Spleen (tissue), 11 donors: ENCODE results near the gene FBXL2. TPM values are rescaled to one million over a fixed set of nuclear protein-coding genes. Genes with fewer than 3 reads are reported as not detected.

Source experiments
- DNase-seq: peaks from one replicate; pipeline ENCODE4 v3.0.0-alpha.2; 2020
- H3K27ac ChIP-seq, 8 donors: fragments of 200-600 bp; sonication (generic) in 7 of 8; 1 replicate in 4 of 8; 2 replicates in 4 of 8; pipeline versions ENCODE4 v1.5.0 to v1.8.0; 2016 to 2021; ENCODE audit warnings: inconsistent platforms in 4 of 8, mild to moderate bottlenecking in 4 of 8, moderate library complexity in 1 of 8
- H3K27me3 ChIP-seq, 7 donors: fragments of 200-600 bp; sonication (generic) in 6 of 7; replicated peaks in 1 of 7; 1 replicate in 4 of 7; 2 replicates in 3 of 7; pipeline versions ENCODE4 v1.5.0 to v1.8.0; 2016 to 2021; ENCODE audit warnings: inconsistent platforms in 3 of 7, mild to moderate bottlenecking in 1 of 7
- H3K36me3 ChIP-seq, 6 donors: fragments of 200-600 bp; sonication (generic) in 5 of 6; 1 replicate in 4 of 6; 2 replicates in 2 of 6; pipeline versions ENCODE4 v1.5.0 to v1.8.0; 2016 to 2021; ENCODE audit warnings: inconsistent platforms in 2 of 6
- H3K4me1 ChIP-seq, 6 donors: fragments of 200-600 bp; sonication (generic) in 5 of 6; 1 replicate in 3 of 6; 2 replicates in 3 of 6; pipeline versions ENCODE4 v1.5.0 to v1.8.0; 2016 to 2021; ENCODE audit warnings: inconsistent platforms in 3 of 6
- H3K4me3 ChIP-seq, 8 donors: fragments of 200-600 bp; sonication (generic) in 7 of 8; 1 replicate in 4 of 8; 2 replicates in 4 of 8; pipeline versions ENCODE4 v1.5.0 to v1.8.0; 2016 to 2021; ENCODE audit warnings: inconsistent platforms in 4 of 8, mild to moderate bottlenecking in 4 of 8, moderate library complexity in 2 of 8
- H3K9me3 ChIP-seq, 8 donors: fragments of 200-600 bp; sonication (generic) in 7 of 8; 1 replicate in 4 of 8; 2 replicates in 4 of 8; pipeline versions ENCODE4 v1.5.0 to v1.8.0; 2016 to 2021; ENCODE audit warnings: inconsistent platforms in 4 of 8
- POLR2A ChIP-seq, 3 donors: fragments of 450-650 bp; IDR thresholded peaks; one replicate each; pipeline ENCODE4 v1.5.1; 2017; ENCODE audit warnings: antibody characterized with exemption in 3 of 3, mild to moderate bottlenecking in 1 of 3
- POLR2AphosphoS5 ChIP-seq, 3 donors: sonication (generic); formaldehyde crosslinking; IDR thresholded peaks; one replicate each; pipeline ENCODE4 v1.5.1; 2017; ENCODE audit warnings: antibody characterized with exemption in 3 of 3
- WGBS, 5 donors: extraction: QIAGEN DNeasy Blood & Tissue Kit in 3 of 5; methylation state at CpG; one replicate each; pipeline versions ENCODE4 v1.1.5 to v1.1.7; 2013 to 2018; 5-methylcytosine and 5-hydroxymethylcytosine counted together
- intact Hi-C: fragments of 100-400 bp; cut with DNase I; formaldehyde crosslinking; loops from one replicate; pipeline ENCODE4 v1.15.0; 2023; ENCODE audit warnings: low total_unique reads
- polyA plus RNA-seq, 3 donors: library from polyadenylated mRNA; stranded (reverse); fragments of 200-250 nt; gene quantifications; one replicate each; pipeline ENCODE4 v1.2.1, GENCODE V29; 2013
- total RNA-seq, 7 donors: library from RNA; depleted of rRNA in 3 of 7; stranded (reverse); fragments of >200 nt in 3 of 7; fragmentation: NEBNext Ultra II Directional in 4 of 7; extraction: Animal tissue kit (Norgen Biotek cat#: 25700) in 4 of 7; gene quantifications; one replicate each; pipeline versions ENCODE4 v1.1.0 to v1.2.1, GENCODE V29; 2016 to 2021
- TF ChIP-seq, protein P1 (sequence below), 11 experiments: fragments of 200-600 bp in 7 of 11; fragments of 450-650 bp in 4 of 11; sonication (generic) in 4 of 11; IDR thresholded peaks in 8 of 11; conservative IDR thresholded peaks in 3 of 11; 1 replicate in 7 of 11; 2 replicates in 4 of 11; pipeline versions ENCODE4 v1.4.0 to v1.8.0; 2016 to 2021; ENCODE audit warnings: antibody characterized with exemption in 11 of 11, inconsistent platforms in 4 of 11, mild to moderate bottlenecking in 1 of 11
- donor health status: healthy with polysubstance abuse.
- donor health status: DM: no; HTN: no; CAD: no; lungs with moderate emphysema.
- donor health status: DM: no; HTN: no; CAD: no.
- donor health status: Bipolar disorder and iron deficiency.
- donor health status: healthy.
- donor health status: DM: no; HTN: no; CAD: no.
- donor health status: DM: yes; HTN: yes; CAD: no.

The FBXL2 gene
- total and polyA plus RNA-seq, 10 donors = 0.20 to 2.0 (median 1.1) TPM

DNA sequence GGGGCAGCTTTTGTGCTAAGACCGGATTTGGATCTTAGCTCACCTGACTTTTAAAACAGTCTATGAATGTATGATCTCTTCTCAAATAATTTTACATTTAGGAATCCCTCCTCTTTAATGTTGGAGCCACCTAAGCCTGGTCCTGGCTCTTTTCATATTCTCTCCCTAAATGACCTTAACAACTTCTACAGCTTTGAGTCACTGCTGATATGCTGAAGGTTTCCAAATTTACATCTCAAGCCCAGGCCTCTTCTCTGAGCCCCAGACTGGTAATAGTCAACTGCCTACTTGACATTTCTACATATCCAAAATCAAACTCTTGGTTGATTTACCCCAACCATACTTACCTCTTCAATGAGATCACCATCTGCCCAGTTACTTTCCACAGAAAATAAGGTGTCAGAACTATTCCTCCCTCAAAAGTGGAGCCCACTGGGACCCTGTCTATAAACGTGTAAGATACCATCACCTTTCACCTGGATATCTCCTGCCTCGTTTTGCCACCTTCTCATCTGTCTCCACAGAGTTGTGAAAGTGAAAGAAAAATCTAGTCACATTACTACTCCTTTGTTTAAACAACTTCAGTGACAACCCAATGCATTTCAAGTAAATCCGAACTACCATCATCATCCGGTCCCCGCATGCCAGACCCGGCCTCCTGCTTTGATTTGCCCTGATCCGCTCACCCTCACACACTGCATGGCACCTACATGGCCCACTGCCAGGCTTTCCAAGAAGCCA lies 114.2 kb downstream of the FBXL2 start:
- no peak overlapping the region for H3K4me3 ChIP-seq
- H3K27me3 ChIP-seq = no peaks in the 10 kb centered on the region
- no peak for DNase-seq
- no peak for TF ChIP-seq POLR2A (IDR thresholded peaks at IDR 0.05)
- TF ChIP-seq POLR2AphosphoS5 (IDR thresholded peaks at IDR 0.05) = no peak
- TF ChIP-seq, protein P1, sequence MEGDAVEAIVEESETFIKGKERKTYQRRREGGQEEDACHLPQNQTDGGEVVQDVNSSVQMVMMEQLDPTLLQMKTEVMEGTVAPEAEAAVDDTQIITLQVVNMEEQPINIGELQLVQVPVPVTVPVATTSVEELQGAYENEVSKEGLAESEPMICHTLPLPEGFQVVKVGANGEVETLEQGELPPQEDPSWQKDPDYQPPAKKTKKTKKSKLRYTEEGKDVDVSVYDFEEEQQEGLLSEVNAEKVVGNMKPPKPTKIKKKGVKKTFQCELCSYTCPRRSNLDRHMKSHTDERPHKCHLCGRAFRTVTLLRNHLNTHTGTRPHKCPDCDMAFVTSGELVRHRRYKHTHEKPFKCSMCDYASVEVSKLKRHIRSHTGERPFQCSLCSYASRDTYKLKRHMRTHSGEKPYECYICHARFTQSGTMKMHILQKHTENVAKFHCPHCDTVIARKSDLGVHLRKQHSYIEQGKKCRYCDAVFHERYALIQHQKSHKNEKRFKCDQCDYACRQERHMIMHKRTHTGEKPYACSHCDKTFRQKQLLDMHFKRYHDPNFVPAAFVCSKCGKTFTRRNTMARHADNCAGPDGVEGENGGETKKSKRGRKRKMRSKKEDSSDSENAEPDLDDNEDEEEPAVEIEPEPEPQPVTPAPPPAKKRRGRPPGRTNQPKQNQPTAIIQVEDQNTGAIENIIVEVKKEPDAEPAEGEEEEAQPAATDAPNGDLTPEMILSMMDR (IDR thresholded peaks at IDR 0.05 in 8 of 11, conservative IDR thresholded peaks at IDR 0.05 in 3 of 11) = no peak
- H3K9me3 ChIP-seq = no peaks in the 10 kb centered on the region
- peak overlapping the region in 1 of 8 donors; percentile 18 for H3K27ac ChIP-seq
- WGBS, 5 donors = 91 to 95% (median 92%) methylated on average over 8 of the region's 8 CpGs
- intact Hi-C loops = no loop called here
- H3K4me1 ChIP-seq = no peaks in the 10 kb centered on the region
- peaks cover 0 to 100% (median 76%) of the 10 kb centered on the region in 6 donors for H3K36me3 ChIP-seq

DNA sequence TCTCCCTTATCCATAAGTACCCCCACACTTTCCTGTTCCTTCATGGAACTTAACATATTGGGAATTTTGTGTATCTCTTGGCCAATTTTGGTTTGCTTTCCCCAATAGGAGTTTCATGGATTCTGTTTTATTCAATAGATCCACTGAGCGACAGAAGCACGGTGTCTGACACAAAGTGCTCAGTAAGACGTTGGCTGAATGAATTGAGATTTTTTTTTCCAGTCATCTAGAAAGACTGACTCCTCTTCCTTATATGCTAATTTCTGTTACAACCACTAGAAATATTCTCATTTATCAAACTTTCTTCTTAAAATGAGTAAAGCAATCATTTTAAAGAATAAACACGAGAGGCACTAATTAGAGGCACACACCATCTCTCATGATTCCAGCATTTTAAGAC lies 114.9 kb downstream of the FBXL2 start:
- DNase-seq = no peak
- Histone ChIP-seq H3K36me3 (peaks cover 0 to 100% (median 82%) of the 10 kb centered on the region in 6 donors), H3K4me1 (no peaks in the 10 kb centered on the region), H3K9me3 (no peaks in the 10 kb centered on the region), H3K4me3 (no peak overlapping the region), H3K27ac (no peak overlapping the region), H3K27me3 (no peaks in the 10 kb centered on the region)
- no peak for TF ChIP-seq POLR2A (IDR thresholded peaks at IDR 0.05)
- TF ChIP-seq POLR2AphosphoS5 (IDR thresholded peaks at IDR 0.05) = no peak
- TF ChIP-seq, protein P1 (IDR thresholded peaks at IDR 0.05 in 8 of 11, conservative IDR thresholded peaks at IDR 0.05 in 3 of 11) = no peak
- WGBS, 5 donors = 85 to 97% (median 91%) methylated on average over 4 of the region's 4 CpGs
- intact Hi-C loops = no loop called here

DNA sequence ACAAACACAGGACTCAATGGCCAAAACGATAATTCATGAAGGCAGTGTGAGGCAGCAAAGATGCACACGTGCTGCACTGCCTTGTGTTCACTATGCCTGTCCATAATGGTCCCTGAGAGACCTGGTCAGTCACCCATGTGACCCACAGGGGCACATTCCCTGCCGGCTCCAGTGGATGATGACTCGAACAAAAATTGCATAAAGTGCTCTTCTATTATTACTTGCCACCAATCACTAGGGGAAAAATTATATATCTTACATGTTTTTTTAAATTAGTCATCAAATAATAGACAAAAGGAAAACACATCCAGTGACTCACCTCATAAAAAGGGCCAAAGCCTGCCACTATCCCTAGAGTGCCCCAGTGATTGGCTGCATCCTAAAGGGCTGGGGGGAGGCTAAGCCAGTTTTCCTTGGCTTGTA lies 115.5 kb downstream of the FBXL2 start:
- intact Hi-C loops = no loop called here
- Histone ChIP-seq H3K9me3 (no peaks in the 10 kb centered on the region), H3K27me3 (no peaks in the 10 kb centered on the region), H3K4me1 (no peaks in the 10 kb centered on the region), H3K27ac (no peak overlapping the region), H3K4me3 (no peak overlapping the region), H3K36me3 (peaks cover 0 to 100% (median 85%) of the 10 kb centered on the region in 6 donors)
- DNase-seq = no peak
- whole genome bisulfite sequencing, 5 donors = 61 to 91% (median 85%) methylated on average over 4 of the region's 4 CpGs
- TF ChIP-seq, protein P1 (IDR thresholded peaks at IDR 0.05 in 8 of 11, conservative IDR thresholded peaks at IDR 0.05 in 3 of 11) = no peak
- TF ChIP-seq POLR2A (IDR thresholded peaks at IDR 0.05) = no peak
- TF ChIP-seq POLR2AphosphoS5 (IDR thresholded peaks at IDR 0.05) = no peak

DNA sequence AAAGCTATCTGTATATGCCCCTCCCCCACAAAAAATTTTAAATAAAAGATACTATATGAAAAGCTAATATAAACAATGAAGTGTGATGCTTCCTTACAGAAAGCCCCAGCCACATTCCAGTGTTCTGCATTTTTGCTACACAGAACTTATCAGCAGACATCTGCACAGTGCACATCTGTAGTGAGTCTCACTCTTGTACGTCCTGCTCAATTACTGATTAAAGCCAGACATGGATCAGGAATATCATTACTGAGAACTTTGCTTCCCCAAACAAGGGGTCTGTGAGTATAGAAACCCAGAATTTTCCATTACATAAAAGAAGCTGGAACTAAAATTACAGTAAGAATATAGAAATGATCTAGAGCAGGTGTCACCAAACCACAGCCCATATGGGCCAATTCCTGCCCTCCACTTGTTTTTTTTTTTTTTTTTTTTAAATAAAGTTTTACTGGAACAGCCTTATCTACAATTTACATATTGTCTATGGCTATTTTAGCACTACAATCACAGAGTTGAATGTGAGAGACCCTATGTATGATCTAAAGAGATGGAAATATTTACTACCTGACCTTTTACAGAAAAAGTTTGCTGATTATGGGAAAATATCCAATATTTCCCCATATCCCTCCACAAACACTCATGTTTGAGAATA lies 117.3 kb downstream of the FBXL2 start:
- DNase-seq = no peak
- 94 to 100% (median 97%) methylated on average over 1 of the region's 1 CpG for WGBS, 5 donors
- H3K4me3 ChIP-seq = no peak overlapping the region
- intact Hi-C loops = no loop called here
- TF ChIP-seq POLR2AphosphoS5 (IDR thresholded peaks at IDR 0.05) (no peak), POLR2A (IDR thresholded peaks at IDR 0.05) (no peak)
- TF ChIP-seq, protein P1 (IDR thresholded peaks at IDR 0.05 in 8 of 11, conservative IDR thresholded peaks at IDR 0.05 in 3 of 11) = no peak
- H3K27ac ChIP-seq = no peak overlapping the region
- no peaks in the 10 kb centered on the region for H3K27me3 ChIP-seq
- peaks cover 8 to 100% (median 91%) of the 10 kb centered on the region in 6 donors for H3K36me3 ChIP-seq
- no peaks in the 10 kb centered on the region for H3K4me1 ChIP-seq
- no peaks in the 10 kb centered on the region for H3K9me3 ChIP-seq
